IPS-18c (cell line): ENCODE results near the gene PTPRJ.

Experiments used
- H3K4me3 ChIP-seq: 2 replicates; pipeline ENCODE4 v1.7.0; 2013; ENCODE audit warnings: low read depth, mild to moderate bottlenecking, low read length, moderate library complexity; ENCODE audit not compliant: insufficient read depth
- H3K9me3 ChIP-seq: one replicate; pipeline ENCODE4 v1.6.1; 2013; ENCODE audit warnings: mild to moderate bottlenecking, low read length, moderate library complexity; ENCODE audit not compliant: control insufficient read depth, insufficient read depth

PTPRJ gene

DNA sequence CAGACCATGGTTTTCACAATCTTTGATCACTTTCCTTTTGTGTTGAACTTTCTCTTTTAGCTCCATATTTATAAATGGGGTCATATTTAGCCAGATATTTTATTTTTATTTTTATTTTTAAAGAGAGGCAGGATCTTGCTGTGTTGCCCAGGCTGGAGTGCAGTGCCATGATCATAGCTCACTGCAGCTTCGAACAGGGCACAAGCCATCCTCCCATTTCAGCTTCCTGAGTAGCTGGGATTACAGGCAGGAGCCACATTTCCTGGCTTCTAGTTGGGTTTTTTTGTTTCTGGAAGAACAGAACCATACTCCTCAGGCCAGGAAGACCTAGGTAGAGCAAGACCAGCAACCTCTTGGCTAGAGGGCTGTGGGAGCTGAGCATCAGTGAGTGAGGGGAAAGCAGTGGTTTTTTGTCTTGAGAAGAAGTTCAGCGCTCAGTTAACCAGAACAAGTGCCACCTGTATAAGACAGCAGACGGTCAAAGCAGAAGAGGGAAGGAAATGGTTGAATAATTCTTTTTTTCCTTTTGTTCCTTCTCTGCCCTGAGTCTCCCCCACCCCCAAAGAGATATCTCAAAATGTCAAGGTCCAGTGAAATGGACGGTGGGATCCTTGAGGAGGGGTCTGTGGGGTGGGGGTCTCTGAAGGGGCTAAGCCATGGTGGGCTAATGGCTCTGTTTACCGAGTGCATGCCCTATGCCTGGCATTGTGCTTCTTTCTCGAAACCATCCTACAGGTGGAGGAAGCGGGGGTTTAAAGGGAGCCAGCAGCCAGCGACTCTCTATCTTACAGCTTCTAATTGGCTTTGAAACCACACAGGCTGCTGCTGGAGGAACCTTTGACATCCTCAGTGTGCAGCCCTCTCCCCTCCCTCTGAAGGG is 63.0 kb downstream of the PTPRJ start:
- Histone ChIP-seq H3K4me3 (no peak overlapping the region), H3K9me3 (no peaks in the 10 kb centered on the region)

DNA sequence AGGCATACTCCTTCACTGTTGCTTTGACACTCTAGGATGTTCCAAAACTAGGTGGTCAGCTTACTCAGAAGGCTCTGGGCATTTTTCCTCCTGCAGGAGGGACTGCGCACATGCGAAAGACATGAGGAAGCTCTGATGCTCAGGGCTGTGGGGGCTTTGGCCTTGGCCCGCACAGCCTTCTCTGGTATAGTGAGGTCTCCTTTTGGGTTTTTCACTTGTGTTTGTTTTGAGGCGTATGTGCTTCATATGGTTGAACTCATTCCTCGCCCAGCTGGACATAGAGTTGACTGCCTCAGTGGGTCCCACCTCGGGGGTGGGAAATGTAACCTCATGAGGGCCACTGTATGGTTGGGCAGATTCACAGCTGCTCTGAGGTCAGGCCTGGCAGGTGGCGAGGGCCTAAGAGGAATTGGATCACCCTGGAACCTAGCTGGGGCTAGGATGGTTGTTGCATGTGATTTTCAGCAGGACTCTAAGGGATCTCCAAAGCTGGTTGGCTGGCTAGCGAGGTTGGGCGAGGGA is 63.7 kb downstream of the PTPRJ start:
- H3K9me3 ChIP-seq: no peaks in the 10 kb centered on the region
- no peak overlapping the region for H3K4me3 ChIP-seq

DNA sequence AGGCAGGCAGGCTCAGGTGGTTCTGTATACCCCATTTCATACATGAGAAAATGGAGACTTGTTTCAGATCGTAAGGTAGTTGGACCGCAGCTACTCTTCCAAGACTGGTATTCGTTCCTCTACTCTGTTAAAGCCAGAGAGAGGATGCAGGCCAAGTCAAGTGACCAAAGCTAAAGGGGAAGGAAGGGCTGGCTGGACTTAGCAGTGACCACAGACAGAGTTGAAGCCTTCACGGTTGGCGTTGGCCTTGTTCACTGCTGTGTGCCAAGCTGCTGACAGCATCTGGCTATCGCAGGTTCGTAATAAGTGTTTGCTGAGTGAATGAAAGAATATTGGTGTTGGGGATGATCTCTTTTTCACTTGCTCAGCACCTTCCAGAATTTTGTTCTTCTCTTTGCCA is 64.2 kb downstream of the PTPRJ start:
- Histone ChIP-seq H3K9me3 (no peaks in the 10 kb centered on the region), H3K4me3 (no peak overlapping the region)

DNA sequence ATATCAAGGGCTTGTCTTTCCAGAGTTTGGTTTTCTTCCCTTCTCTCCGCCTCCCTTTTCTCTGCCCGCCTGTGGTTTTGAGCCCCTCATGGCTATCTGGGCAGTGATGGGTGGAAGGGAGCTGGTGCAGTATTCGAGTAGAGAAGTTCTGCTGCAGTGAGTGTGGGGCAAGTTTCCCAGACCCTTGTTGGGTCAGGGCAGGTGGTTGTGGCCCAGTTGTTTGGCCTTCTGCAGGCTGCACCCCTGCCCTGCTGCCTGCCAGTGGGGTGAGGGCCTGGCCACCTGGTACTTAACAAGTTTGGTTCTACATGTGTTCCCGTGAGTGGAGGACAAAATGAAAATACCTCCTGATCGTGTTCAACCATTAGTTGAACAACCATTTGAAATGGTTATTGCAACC is 65.2 kb downstream of the PTPRJ start:
- Histone ChIP-seq H3K4me3 (no peak overlapping the region), H3K9me3 (no peaks in the 10 kb centered on the region)

DNA sequence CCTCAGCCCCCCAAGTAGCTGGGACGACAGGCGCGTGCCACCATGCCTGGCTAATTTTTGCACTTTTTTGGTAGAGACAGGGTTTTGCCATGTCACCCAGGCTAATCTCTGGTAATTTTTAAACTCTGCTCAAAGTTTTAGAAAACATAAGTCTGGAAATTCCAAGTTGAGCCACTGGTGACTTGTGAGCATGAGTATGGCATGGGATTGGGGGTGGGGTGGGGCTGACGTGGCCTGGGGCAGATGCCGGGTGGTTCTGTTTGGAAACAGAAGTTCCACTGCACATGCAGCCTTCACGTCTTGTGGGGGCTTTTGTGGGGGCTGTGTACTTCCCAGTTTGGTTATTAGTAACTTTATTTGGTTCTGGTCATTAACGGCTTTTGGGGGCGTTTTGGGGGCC is 67.3 kb downstream of the PTPRJ start:
- Histone ChIP-seq H3K9me3 (no peaks in the 10 kb centered on the region), H3K4me3 (no peak overlapping the region)

- Histone ChIP-seq H3K4me3 (no peak overlapping the region), H3K9me3 (no peaks in the 10 kb centered on the region)
Observed at GRCh38 chr11:48049036-48049435, 68.7 kb downstream of the PTPRJ start.

DNA sequence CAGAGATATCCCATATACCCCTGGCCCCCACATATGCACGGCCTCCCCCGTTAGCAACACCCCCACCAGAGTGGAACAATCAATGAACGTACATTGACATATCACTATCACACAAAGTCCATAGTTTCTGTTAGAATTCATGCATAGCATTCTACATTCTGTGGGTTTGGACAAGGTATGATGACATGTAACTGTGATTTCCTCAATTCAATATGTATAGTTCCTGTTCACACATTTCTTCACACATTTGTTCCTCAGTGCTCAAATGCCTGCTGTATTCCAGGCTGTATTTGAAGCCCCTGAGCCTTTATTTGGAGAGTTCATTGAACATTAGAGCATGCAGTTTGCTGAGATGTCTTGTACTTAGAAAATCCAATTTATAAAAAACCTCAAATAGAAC is 69.9 kb downstream of the PTPRJ start:
- Histone ChIP-seq H3K4me3 (no peak overlapping the region), H3K9me3 (no peaks in the 10 kb centered on the region)

DNA sequence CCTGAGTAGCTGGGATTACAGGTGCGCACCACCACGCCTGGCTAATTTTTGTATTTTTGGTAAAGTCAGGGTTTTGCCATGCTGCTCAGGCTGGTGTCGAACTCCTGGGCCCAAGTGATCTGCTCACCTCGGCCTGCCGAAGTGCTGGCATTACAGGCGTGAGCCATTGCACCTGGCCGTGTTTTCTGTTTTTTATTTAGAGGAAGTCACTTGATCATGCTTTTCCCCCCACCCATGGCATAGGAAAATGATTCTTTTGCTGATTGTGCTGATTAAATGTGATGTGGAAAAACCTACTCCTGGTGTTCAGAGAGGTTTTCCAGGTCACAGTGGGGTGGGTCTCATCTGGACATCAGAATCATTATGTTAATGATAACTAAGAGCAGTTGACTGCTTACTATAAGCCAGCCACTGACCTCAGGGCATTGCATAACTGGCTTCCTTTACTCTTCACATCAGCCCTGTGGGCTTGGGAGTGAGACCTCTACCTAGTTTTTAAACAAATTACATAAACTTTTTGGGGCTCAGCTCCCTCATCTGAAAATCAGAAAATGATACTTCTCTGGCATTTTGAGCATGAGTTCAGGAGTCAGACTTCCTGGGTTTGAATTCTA is 71.0 kb downstream of the PTPRJ start:
- Histone ChIP-seq H3K4me3 (no peak overlapping the region), H3K9me3 (no peaks in the 10 kb centered on the region)

GRCh38 chr11:48052183-48053044 is 72.1 kb downstream of the PTPRJ start:
- H3K4me3 ChIP-seq: no peak overlapping the region

DNA sequence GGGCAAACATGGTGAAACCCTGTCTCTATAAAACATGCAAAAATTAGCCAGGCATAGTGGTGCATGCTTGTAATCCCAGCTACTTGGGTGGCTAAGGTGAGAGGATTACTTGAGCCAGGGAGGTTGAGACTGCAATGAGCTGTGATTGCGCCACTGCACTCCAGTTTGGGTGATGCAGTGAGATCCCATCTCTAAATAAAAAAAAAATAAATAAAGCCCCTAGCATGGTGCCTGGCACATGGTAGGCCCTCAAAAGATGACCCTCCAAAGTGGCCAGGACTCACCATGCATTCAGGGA is 74.6 kb downstream of the PTPRJ start:
- H3K4me3 ChIP-seq: no peak overlapping the region
- H3K9me3 ChIP-seq: no peaks in the 10 kb centered on the region

More at GRCh38 chr11:48052183-48053044, 72.1 kb downstream of the PTPRJ start:
- no peaks in the 10 kb centered on the region for H3K9me3 ChIP-seq

- H3K9me3 ChIP-seq: no peaks in the 10 kb centered on the region
- H3K4me3 ChIP-seq: no peak overlapping the region
Observed at GRCh38 chr11:48055292-48056132, 75.2 kb downstream of the PTPRJ start.

DNA sequence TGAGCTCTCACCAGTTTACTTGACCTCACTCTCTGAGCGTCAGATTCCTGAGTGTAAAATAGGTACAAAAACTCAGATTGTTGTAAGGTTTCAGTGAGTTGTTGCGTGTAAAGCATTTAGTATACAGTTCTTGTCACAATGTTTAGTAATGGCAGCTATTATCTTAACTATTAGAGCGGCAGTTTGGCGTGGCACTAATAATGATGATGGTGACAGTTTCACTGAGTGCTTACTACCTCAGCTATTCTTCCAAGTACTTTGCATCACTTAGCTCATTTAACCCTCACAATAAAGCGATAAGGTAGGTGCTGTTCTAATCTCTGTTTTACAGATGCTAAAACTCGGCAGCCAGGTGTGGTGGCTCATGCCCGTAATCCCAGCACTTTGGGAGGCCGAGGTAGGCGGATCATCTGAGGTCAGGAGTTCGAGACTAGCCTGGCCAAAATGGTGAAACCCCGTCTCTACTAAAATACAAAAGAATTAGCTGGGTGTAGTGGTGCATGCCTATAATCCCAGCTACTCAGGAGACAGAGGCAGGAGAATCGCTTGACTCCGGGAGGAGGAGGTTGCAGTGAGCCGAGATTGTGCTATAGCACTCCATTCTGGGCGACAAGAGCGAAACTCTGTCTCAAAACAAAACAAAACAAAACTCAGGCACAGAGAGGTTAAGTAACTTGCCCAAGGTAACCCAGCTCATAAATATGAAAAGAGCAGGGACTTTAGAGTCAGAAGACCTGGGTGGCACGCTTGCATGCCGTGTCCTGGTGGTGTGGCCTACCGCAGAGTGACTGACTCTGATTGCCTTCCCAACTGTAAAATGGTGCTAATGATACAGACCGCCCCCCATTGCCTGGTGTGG is 76.2 kb downstream of the PTPRJ start:
- H3K4me3 ChIP-seq: no peak overlapping the region
- H3K9me3 ChIP-seq: no peaks in the 10 kb centered on the region

DNA sequence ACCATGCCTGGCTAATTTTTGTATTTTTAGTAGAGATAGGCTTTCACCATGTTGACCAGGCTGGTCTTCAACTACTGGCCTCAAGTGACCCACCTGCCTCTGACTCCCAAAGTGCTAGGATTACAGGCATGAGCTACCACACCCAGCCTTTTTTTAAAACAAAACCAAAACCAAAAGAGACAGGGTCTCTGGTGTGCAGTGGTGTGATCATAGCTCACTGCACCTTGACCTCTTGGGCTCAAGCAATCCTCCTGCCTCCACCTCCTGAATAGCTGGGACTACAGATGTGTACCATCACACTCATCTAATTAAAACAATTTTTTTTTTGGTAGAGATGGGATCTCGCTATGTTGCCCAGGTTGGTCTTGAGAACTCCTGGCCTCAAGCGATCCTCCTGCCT is 77.7 kb downstream of the PTPRJ start:
- H3K9me3 ChIP-seq: no peaks in the 10 kb centered on the region

DNA sequence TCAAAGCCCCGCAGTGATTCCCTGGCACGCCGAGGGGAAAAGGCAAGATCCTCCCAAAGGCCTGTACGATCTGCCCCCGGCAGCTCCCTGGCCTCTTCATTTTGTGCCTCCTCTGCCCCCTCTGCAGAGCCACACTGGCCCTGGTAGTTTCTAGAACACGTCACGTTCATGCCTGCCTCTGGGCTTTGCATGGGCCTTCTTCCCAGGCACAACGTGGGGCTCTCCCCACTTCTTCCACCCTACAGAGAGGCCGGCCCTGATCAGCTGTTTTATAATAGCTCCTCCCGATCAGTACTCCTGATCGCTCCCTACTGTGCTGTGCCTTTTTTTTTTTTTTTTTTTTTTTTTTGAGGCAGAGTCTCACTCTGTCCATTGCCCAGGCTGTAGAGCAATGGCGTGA is 78.4 kb downstream of the PTPRJ start:
- Histone ChIP-seq H3K9me3 (no peaks in the 10 kb centered on the region), H3K4me3 (no peak overlapping the region)

More for the DNA sequence above, 77.7 kb downstream of the PTPRJ start:
- H3K4me3 ChIP-seq: no peak overlapping the region

GRCh38 chr11:48062649-48063048 is 82.3 kb downstream of the PTPRJ start:
- Histone ChIP-seq H3K4me3 (no peak overlapping the region), H3K9me3 (no peaks in the 10 kb centered on the region)

- no peak overlapping the region for H3K4me3 ChIP-seq
Observed at GRCh38 chr11:48063424-48063978, 83.1 kb downstream of the PTPRJ start.

More at GRCh38 chr11:48063424-48063978, 83.1 kb downstream of the PTPRJ start:
- H3K9me3 ChIP-seq: no peaks in the 10 kb centered on the region
